ENCODE measurements around the gene PLCH1. TPM values are rescaled to one million over a fixed set of nuclear protein-coding genes. Genes with fewer than 3 reads are reported as not detected.

PLCH1 gene
- total RNA-seq, 1 donor from 2014 or later, result 20.9 TPM

- no peak overlapping the region for H3K4me3 Mint-ChIP-seq (ENCODE audit: unreplicated experiment)
- H3K9me3 Mint-ChIP-seq (ENCODE audit: unreplicated experiment), result no peaks in the 10 kb centered on the region
- H3K4me1 Mint-ChIP-seq (ENCODE audit: unreplicated experiment), result peaks cover 2% of the 10 kb centered on the region
- no peaks in the 10 kb centered on the region for H3K36me3 Mint-ChIP-seq (ENCODE audit: low read depth, unreplicated experiment)
- no peak for DNase-seq (ENCODE audit: low spot score)
- no peak for TF ChIP-seq CTCF (IDR thresholded peaks at IDR 0.05; ENCODE audit: unreplicated experiment)
- no peak overlapping the region for H3K27ac Mint-ChIP-seq (ENCODE audit: unreplicated experiment)
- H3K27me3 Mint-ChIP-seq (ENCODE audit: unreplicated experiment), result peaks cover 3% of the 10 kb centered on the region
These were observed 415.3 kb downstream of the PLCH1 start for GRCh38 chr3:155329513-155330048.

- no peak for TF ChIP-seq CTCF (IDR thresholded peaks at IDR 0.05; ENCODE audit: unreplicated experiment)
- Mint-ChIP-seq H3K27me3 (ENCODE audit: unreplicated experiment) (peaks cover 3% of the 10 kb centered on the region), H3K36me3 (ENCODE audit: low read depth, unreplicated experiment) (no peaks in the 10 kb centered on the region), H3K4me1 (ENCODE audit: unreplicated experiment) (no peaks in the 10 kb centered on the region), H3K27ac (ENCODE audit: unreplicated experiment) (no peak overlapping the region), H3K9me3 (ENCODE audit: unreplicated experiment) (no peaks in the 10 kb centered on the region), H3K4me3 (ENCODE audit: unreplicated experiment) (no peak overlapping the region)
- no peak for DNase-seq (ENCODE audit: low spot score)
These were observed 417.0 kb downstream of the PLCH1 start for GRCh38 chr3:155327871-155328270.

DNA sequence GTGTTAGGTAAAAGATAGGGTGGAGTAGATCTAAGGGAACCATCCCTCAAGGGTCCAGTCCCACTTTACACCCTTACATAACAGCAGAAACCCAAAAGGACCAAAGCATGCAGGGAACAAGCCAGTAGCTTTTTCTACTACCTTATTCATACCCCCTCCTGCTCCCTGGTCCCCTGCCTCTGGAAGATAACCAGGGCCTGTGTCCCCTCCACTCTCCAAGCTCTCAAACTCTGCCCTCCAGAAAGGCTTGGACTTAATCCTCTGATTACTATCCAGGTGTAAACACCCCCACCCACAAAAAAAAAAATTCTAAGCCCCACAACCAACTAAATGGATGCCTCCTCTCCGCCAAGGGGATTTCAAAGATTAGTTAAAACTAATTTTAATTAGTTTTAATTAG lies 417.4 kb downstream of the PLCH1 start:
- no peak overlapping the region for H3K4me3 Mint-ChIP-seq (ENCODE audit: unreplicated experiment)
- no peaks in the 10 kb centered on the region for H3K9me3 Mint-ChIP-seq (ENCODE audit: unreplicated experiment)
- no peak for TF ChIP-seq CTCF (IDR thresholded peaks at IDR 0.05; ENCODE audit: unreplicated experiment)
- no peaks in the 10 kb centered on the region for H3K36me3 Mint-ChIP-seq (ENCODE audit: low read depth, unreplicated experiment)
- no peak for DNase-seq (ENCODE audit: low spot score)
- H3K27me3 Mint-ChIP-seq (ENCODE audit: unreplicated experiment), result peaks cover 3% of the 10 kb centered on the region
- no peak overlapping the region for H3K27ac Mint-ChIP-seq (ENCODE audit: unreplicated experiment)
- H3K4me1 Mint-ChIP-seq (ENCODE audit: unreplicated experiment), result no peaks in the 10 kb centered on the region

GRCh38 chr3:155326901-155327300 lies 418.0 kb downstream of the PLCH1 start:
- Mint-ChIP-seq H3K27ac (ENCODE audit: unreplicated experiment) (no peak overlapping the region), H3K4me3 (ENCODE audit: unreplicated experiment) (no peak overlapping the region), H3K36me3 (ENCODE audit: low read depth, unreplicated experiment) (no peaks in the 10 kb centered on the region), H3K27me3 (ENCODE audit: unreplicated experiment) (peaks cover 3% of the 10 kb centered on the region), H3K9me3 (ENCODE audit: unreplicated experiment) (no peaks in the 10 kb centered on the region), H3K4me1 (ENCODE audit: unreplicated experiment) (no peaks in the 10 kb centered on the region)
- no peak for TF ChIP-seq CTCF (IDR thresholded peaks at IDR 0.05; ENCODE audit: unreplicated experiment)
- DNase-seq (ENCODE audit: low spot score), result no peak

DNA sequence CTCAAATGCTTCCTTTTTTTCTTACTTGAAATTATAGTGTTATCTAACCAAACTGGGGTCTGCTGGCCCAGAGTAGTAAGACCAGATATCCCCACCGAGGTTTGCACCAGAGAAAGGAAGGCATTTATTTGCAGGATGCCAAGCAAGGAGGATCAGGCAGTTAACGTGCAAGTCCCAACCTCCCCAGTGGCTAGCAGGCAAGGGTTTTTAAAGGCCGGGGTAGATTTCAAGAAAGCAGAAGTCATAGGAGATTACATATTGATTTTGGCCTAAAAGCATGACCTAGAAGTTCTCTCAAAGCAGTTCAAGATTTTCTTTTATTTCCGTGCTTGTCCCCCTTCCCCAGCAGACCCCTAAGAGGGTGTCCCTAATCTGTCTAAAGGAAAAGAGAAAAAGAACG lies 418.6 kb downstream of the PLCH1 start:
- Mint-ChIP-seq H3K9me3 (ENCODE audit: unreplicated experiment) (no peaks in the 10 kb centered on the region), H3K4me1 (ENCODE audit: unreplicated experiment) (no peaks in the 10 kb centered on the region), H3K27me3 (ENCODE audit: unreplicated experiment) (peaks cover 3% of the 10 kb centered on the region), H3K27ac (ENCODE audit: unreplicated experiment) (no peak overlapping the region), H3K4me3 (ENCODE audit: unreplicated experiment) (no peak overlapping the region), H3K36me3 (ENCODE audit: low read depth, unreplicated experiment) (no peaks in the 10 kb centered on the region)
- DNase-seq (ENCODE audit: low spot score), result no peak
- TF ChIP-seq CTCF (IDR thresholded peaks at IDR 0.05; ENCODE audit: unreplicated experiment), result no peak

Other genes with a start within 250 kb of the PLCH1 start
- 1.1 TPM for gene C3orf33, start 61.2 kb upstream of the PLCH1 start, total RNA-seq (ENCODE audit: unreplicated experiment)
- gene SLC33A1, start 109.4 kb upstream of the PLCH1 start, total RNA-seq (ENCODE audit: unreplicated experiment), result 24.2 TPM
- gene GMPS, start 125.6 kb upstream of the PLCH1 start, total RNA-seq (ENCODE audit: unreplicated experiment), result 66.5 TPM

Measured in endothelial cell (in vitro differentiated cells).